HG03060 (cell line): Measurements from ENCODE around the gene C1orf159.
"Not testable (repeated sequence)": the region's sequence is repeated elsewhere in the genome, so short reads cannot be mapped to it uniquely, and the experiment has no call there.

Experiments
- ATAC-seq: cut with Tn5 transposase; IDR thresholded peaks from one replicate; pipeline ENCODE4 v1.9.1; 2021; ENCODE audit warnings: low read depth, moderate number of reproducible peaks; ENCODE audit not compliant: unreplicated experiment

C1orf159 gene

DNA sequence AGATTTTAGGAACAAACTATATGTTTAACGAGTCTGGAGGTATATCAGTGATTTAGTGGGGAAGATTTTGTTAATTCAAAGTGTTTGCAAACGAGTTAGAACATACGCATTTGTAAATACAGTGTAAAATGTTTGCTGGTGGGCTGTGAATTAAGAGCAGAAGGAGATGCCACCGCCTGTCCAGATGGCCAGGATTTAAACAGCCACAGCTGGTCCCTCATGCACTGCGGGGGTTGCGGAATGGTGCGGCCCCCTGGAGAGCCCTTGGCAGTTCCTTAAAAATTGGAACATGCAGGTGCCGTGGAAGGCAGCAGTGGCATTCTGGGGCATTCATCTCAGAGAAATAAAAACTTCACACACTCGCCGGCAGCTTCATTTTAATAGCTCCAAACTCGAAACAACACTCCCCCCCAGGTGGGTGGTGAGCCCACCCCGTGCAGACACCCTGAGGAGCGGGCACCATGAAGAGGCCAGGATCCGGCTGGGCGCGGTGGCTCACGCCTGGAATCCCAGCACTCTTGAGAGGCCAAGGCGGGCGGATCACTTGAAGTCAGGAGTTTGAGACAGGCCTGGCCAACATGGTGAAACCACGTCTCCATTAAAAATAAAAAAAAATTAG is 3.5 kb upstream of the C1orf159 start:
- no peak for ATAC-seq

DNA sequence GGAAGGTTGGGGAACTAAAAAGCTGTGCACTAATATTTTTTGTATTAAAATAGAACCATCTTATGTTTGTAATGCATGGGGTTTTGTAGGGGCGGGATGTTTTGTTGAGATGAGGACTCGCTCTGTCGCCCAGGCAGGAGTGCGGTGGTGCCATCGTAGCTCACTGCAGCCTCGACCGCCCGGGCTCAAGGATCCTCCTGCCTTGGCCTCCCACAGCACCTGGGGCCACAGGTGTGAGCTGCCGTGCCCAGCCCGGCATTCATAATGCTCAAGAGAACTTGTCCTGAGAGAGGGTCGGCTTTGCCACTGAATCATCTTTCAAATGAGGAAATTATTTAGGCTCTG is 3.0 kb upstream of the C1orf159 start:
- no peak for ATAC-seq

DNA sequence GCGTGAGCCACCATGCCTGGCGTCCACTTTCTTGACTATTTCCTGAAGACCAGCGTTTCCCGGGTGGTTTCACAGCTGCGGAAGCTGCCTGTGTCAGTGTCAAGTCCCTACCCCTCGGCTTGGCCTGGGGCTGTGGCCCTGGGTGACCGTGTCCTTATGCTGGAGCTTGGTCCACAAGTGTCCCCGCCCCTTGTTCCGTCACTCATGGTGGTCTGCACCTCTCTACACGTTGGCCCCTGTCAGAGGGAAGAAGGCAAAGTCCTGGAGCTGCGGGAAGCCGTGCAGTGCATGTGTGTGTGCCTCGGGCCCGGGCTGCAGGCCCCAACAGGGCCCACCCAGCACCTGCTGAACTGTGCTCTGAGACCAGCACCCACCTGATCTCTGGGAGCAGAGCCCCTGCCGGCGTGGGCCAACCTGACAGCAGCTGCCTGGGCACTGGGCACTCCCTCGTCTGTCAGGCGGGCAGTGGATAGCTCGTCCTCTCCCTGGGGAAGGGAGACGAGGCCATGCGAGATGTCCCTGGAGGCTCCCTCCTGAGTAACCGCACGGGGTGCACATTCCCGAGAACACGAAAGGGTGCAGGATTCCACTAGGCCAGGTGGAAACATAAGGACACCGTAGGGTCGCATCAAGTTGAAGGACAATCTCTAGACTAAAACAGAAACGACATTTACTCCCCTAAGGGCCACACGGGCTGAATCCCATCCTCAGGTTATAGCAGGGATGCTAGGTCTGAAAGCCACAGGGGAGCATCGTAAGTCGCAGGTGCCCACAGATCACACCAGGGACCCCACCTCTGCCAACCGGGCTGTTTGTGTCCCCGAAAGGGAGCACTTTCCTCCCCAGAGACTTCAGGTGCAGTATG is 2.4 kb upstream of the C1orf159 start:
- no peak for ATAC-seq

DNA sequence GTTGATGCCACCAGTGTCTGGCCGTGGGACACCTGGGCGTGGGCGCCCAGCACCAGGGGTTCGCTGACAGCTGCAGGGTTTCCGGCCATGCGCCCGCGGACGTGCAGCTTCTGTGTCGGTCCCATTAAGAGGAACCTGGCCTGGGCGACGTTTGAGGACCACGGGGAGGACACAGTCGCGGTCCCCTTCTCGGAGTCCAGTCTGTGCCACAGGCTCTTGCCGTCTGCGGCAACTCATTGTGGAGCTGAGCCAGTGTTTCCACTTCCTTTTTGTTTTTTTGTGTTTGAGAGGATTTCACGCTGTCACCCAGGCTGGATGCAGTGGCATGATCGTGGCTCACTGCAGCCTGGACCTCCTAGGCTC is 1.6 kb upstream of the C1orf159 start:
- no peak for ATAC-seq

DNA sequence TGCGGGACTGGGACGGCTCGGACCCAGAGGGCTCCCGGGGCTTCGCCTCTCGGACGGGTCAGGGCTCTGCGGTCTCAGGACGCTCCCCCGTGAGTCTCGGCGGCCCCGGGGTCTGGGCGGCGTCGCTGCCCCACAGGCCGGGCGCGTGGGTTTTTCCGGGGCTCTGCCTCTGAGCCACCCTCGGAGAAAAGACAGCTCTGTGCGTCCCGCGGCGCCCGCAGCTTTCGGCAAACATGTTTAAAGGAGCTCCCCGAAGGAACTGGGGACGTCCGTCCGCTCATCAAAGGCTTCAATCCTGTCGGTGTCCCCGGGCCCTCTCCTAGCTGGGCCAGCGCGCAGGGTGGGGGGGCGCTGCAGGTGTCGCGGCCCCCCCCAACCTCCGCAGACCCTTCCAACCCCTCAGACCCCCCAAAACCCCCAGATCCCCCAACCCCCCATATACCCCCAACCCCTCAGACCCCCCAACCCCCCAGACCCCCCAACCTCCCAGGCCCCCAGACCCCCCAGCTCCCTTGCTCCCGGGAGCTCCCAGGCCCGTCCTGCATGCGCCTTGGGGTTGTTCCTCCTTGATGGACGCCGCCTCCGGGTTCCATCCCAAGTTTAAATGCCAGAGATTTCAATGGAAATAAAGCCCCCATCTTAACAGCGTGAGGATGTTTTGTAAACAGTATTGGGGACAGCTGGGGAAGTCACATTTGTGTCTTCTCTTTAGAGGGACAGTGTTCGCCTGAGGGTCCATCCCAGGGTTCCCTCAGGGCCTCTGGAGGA is 996 bp upstream of the C1orf159 start:
- ATAC-seq = no peak

DNA sequence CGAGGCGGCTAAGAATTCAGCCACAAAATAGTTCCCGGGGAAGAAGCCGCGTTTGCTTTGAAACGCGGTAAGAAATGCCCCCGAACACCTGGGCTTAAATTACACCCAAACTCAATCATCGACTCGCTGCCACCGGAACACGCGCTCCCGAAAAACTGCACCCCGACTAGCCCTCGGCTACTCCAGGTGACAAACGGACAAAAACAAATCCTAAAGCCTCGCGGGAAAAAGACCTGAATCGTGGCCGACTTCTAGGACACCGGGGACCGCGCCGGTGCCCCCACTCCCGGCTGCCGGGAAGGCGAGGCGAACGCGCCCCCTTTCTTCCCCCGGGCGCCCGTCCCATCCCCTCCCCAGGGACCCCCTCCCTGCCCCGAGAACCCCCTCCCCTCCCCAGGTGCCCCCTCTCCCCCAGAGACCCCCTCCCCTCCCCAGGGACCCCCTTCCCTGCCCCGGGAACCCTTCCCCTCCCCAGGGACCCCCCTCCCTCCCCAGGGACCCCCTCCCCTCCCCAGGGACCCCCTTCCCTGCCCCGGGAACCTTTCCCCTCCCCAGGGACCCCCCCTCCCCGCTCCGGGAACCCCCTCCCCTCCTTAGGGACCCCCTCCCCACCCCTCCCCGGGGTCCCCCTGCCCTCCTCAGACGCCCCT is 628 bp downstream of the C1orf159 start:
- ATAC-seq = no peak

DNA sequence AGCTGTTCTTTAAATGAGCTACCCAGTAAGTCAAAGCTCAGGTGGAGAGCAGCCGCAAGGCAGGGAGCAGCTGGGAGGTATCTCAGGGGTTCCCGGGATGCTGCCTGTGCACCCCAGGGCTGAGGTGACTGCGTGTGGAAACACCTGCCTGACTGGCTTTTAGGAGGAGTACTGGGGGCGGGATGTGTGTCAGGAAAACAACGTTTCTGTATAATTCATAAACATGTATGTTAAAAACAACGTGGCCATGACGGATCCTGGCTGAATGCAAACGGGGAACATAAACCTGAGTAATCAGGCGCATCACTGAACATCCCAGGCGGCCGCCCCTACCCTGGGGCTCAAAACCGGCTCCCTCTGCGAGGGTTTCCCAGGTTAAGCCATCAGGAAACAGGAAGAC is 1.5 kb downstream of the C1orf159 start:
- ATAC-seq = no peak

DNA sequence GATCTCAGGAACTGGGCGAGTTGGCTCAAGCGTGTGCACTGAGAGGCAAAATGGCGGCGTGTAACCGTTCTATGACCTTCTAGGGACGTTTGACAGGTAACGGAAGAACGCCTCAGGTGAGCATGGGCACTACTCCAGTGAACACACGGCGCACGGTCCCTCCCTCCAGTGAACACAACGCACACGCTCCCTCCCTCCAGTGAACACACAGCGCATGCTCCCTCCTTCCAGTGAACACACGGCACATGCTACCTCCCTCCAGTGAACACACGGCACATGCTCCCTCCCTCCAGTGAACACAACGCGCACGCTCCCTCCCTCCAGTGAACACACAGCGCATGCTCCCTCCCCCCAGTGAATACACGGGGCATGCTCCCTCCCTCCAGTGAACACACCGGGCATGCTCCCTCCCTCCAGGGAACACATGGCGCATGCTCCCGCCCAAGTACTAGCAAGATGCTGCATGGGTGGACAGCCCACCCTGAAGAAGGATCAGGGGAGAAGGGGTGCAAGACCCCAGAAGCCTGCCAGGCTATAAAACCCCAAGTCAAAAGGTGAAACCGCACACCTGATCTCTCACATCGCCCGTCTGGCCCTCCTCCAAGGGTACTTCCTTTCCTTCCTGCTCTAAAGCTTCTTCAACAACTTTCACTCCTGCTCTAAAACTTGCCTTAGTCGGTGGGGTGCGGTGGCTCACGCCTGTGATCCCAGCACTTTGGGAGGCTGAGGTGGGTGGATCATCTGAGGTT is 3.5 kb downstream of the C1orf159 start:
- ATAC-seq = no peak

DNA sequence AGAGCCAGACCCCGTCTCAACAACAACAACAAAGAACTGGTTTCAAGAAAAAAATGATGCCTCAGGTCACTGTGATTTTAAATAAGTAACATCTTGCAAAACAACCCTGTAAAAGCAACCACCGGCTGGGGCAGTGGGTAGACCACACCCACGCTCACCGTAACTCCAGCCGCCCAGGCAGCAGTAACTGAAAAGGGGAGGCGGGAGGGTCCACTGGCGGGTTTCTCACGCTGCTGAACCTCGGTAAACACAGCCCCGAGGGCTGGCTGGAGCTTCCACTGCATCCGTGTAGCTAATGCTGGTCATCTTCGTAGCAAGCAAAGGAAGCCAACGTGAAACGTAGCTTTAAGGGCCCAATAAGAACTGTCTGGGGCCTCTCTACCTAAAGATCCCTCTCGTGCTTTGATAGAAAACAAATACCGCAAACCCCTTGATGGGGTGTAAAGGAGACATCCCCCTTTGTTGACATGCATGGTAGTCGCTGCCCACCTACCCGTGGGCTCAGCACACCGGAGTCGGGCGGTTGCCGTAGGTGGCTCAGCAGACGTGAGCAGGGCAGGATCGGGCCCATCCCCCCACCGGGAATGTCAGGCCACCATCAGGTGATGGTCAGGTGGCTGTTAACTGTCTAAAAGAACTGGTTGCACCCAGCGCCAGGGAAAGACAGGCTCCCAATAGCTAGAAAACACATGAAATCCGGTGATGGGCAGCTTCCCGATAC is 4.2 kb downstream of the C1orf159 start:
- no peak for ATAC-seq

DNA sequence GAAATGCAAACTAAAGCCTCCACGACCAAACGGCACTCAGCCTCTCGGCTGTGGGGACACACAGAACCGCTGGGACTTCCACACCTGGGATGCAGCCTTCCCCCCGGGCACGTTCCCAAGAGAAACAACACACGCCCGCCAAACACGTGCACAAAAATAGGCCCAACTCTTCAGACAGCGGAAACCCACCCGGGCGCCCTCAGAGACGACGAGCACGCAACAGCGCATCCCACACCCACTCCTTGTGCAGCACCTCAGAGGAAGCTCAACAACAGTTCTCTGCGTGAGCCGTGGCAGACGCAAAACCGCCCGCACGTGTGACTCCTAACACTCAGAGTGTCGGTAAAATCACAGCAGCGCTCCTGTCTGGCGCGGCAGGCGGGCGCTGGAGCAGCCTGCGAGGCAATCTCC is 5.3 kb downstream of the C1orf159 start:
- ATAC-seq = no peak

DNA sequence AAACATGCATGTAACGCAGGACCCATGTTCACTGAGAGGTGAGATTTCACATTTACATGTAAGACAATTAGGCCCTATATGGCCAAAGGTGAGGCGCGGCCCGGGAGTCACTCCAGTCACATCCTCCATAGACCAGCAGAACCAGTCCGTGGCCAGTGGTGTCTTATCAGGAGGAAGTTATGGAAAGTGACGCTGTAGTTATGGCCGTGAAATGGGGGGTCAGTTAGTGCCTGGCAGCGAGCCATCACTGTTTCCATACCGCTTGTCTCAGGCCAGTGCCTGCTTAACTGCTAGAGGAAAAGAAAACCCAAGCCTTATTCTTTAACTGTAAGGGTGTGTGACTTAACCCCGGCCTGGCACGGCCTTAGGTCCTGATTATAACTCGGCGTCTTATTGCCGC is 6.1 kb downstream of the C1orf159 start:
- ATAC-seq = no peak

DNA sequence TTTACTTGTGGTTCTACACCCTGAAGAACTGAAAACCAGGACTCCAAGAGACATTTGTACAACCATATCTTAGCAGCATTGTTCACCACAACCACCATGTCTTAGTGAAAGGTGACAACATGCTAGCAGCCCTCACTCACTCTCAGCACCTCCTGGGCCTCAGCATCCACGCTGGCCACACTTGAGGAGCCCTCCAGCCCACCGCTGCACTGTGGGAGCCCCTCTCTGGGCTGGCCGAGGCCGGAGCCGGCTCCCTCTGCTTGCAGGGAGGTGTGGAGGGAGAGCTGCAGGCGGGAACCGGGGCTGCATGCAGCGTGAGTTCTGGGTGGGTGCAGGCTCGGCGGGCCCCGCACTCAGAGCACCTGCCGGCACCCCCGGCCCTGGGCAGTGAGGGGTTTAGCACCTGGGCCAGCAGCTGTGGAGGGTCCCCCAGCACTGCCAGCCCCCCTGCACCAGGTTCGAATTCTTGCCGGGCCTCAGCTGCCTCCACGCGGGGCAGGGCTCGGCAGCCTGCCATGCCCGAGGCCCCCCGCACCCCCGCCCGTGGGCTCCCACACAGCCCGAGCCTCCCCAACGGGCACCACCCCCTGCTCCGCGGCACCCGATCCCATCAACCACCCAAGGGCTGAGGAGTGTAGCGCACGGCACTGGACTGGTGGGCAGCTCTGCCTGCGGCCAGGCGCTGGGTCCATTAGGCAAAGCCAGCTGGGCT is 9.2 kb downstream of the C1orf159 start:
- no peak for ATAC-seq

DNA sequence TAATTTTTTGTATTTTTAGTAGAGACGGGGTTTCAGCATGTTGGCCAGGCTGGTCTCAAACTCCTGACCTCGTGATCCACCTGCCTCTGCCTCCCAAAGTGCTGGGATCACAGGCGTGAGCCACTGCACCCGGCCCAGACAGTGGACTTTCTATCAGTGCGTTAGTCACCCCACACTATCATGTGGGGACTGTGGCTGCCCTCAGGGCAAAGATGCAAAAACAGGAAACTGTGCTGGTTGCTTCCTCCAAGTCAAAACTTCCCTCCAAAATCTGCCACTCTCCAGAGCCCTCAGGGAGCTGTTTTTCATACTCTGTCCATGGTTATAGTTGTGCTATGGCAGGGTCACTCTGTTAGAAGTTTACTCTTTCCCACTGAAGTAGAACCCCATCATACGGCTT is 11.7 kb downstream of the C1orf159 start:
- not testable (repeated sequence) for ATAC-seq

DNA sequence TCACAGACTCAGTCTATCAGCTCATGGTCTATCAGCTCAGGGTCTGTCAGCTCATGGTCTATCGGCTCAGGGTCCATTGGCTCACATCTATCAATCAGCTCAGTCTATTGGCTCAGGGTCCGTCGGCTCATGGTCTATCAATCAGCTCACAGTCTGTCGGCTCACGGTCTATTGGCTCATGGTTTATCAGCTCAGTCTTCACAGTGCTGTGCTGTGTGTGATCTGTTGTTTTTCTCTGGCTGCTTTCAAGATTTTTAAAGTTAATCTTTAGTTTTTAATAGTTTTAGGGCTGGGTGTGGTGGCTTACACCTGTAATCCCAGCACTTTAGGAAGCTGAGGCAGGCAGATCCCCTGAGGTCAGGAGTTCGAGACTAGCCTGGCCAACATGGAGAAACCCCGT is 14.4 kb downstream of the C1orf159 start:
- ATAC-seq = no peak

DNA sequence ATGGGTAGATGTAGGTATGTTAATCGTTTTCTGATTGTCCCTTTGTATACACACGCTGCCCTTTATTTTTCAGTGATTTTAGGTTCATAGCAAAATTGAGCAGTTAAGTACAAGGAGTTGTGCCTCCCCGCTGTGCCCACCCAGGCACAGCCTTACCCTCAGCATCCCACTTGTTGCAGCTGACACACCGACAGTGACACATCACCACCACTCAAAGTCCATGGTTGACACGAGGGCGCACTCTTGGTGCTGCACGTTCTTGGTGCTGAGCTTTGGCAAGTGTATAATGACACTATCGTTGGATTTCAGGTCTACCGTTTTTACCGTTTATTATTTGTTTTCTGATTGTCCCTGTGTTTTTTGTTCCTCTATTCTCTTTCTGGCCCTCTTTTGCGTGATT is 15.6 kb downstream of the C1orf159 start:
- ATAC-seq = no peak

DNA sequence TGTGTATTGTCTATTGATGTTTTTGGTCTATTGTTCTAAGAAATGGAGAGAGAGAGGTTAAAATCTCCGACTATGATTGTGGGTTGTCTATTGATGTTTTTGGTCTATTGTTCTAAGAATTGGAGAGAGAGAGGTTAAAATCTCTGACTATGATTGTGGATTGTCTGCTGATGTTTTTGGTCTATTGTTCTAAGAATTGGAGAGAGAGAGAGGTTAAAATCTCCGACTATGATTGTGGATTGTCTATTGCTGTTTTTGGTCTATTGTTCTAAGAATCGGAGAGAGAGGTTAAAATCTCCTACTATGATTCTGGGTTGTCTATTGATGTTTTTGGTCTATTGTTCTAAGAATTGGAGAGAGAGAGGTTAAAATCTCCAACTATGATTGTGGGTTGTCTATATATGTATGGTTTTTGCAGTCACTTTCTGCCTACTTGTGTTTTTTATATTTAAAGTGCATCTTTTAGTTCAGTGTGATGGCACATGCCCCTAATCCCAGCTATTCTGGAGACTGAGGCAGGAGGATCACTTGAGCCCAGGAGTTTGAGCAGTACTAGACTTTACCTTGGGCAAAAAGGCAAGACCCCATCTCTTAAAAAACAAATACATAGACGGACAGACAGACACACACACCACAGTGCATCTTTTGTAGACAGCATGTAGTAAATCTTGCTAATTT is 16.2 kb downstream of the C1orf159 start:
- no peak for ATAC-seq

DNA sequence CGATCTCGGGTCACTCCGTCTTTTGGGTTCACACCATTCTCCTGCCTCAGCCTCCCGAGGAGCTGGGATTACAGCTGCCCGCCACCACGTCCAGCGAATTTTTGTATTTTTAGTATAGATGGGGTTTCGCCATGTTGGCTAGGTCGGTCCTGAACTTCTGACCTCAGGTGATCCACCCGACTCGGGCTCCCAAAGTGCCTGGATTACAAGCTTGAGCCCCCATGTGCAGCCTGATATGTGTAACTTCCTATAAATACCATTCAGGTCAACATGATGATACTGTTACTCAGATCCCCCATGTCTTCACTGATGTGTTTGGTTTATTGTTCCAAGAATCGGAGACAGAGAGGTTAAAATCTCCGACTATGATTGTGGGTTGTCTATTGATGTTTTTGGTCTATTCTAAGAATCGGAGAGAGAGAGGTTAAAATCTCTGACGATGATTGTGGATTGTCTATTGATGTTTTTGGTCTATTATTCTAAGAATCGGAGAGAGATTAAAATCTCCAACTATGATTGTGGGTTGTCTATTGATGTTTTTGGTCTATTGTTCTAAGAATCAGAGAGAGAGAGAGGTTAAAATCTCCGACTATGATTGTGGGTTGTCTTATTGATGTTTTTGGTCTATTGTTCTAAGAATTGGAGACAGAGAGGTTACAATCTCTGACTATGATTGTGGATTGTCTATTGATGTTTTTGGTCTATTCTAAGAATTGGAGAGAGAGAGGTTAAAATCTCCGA is 17.0 kb downstream of the C1orf159 start:
- ATAC-seq = no peak

DNA sequence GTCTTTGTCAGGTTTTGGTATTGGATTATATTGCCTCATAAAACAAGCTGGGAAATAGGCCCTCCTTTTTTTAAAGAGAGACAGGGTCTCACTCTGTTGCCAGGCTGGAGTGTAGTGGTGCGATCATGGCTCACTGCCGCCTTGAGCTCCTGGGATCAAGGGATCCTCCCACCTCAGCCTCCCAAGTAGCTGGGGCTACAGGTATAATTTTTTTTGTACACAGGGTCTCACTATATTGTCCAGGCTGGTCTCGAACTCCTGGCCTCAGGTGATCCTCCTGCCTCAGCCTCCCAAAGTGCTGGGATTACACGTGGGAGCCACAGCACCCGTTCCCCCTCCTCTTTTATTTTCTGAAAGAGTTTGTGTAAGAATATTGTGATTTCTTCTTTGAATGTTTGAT is 19.8 kb downstream of the C1orf159 start:
- ATAC-seq = not testable (repeated sequence)
